ENCODE data around the gene TUBA1A.
"Not testable (repeated sequence)": the region's sequence is repeated elsewhere in the genome, so short reads cannot be mapped to it uniquely, and the experiment has no call there.

TUBA1A gene

GRCh38 chr12:49188916-49189367 is at the start of gene TUBA1A:
Gene TUBA1A (minus strand): TSS chr12:49189080. CDS start chr12:49188979, 101 bp downstream.
- peak; percentile 69 to 82 for DNase-seq (ENCODE audit: low read depth in 2 of 2)

GRCh38 chr12:49236423-49236822 is 47.5 kb upstream of the TUBA1A start:
- DNase-seq (ENCODE audit: low read depth in 2 of 2), result no peak

- DNase-seq (ENCODE audit: low read depth in 2 of 2), result no peak
These were observed 45.1 kb upstream of the TUBA1A start for GRCh38 chr12:49233842-49234526.

- no peak for DNase-seq (ENCODE audit: low read depth in 2 of 2)
These were observed 44.3 kb upstream of the TUBA1A start for GRCh38 chr12:49232940-49233841.

- no peak for DNase-seq (ENCODE audit: low read depth in 2 of 2)
These were observed 43.2 kb upstream of the TUBA1A start for GRCh38 chr12:49231878-49232655.

GRCh38 chr12:49230805-49231194 is 41.9 kb upstream of the TUBA1A start:
- no peak for DNase-seq (ENCODE audit: low read depth in 2 of 2)

- DNase-seq (ENCODE audit: low read depth in 2 of 2), result no peak
These were observed 41.4 kb upstream of the TUBA1A start for GRCh38 chr12:49230176-49230804.

- no peak for DNase-seq (ENCODE audit: low read depth in 2 of 2)
These were observed 39.8 kb upstream of the TUBA1A start for GRCh38 chr12:49228653-49229052.

GRCh38 chr12:49227713-49228112 is 38.8 kb upstream of the TUBA1A start:
- no peak for DNase-seq (ENCODE audit: low read depth in 2 of 2)

- DNase-seq (ENCODE audit: low read depth in 2 of 2), result no peak
These were observed 36.8 kb upstream of the TUBA1A start for GRCh38 chr12:49225576-49226166.

GRCh38 chr12:49223590-49224369 is 34.9 kb upstream of the TUBA1A start:
- DNase-seq (ENCODE audit: low read depth in 2 of 2), result no peak

GRCh38 chr12:49223122-49223521 is 34.2 kb upstream of the TUBA1A start:
- no peak for DNase-seq (ENCODE audit: low read depth in 2 of 2)

GRCh38 chr12:49220972-49221371 is 32.1 kb upstream of the TUBA1A start:
- no peak for DNase-seq (ENCODE audit: low read depth in 2 of 2)

- DNase-seq (ENCODE audit: low read depth in 2 of 2), result no peak
These were observed 30.6 kb upstream of the TUBA1A start for GRCh38 chr12:49219417-49220026.

- no peak for DNase-seq (ENCODE audit: low read depth in 2 of 2)
These were observed 23.7 kb upstream of the TUBA1A start for GRCh38 chr12:49212572-49212971.

- DNase-seq (ENCODE audit: low read depth in 2 of 2), result not testable (repeated sequence)
These were observed 21.8 kb upstream of the TUBA1A start for GRCh38 chr12:49210703-49211102.

GRCh38 chr12:49208676-49209075 is 19.8 kb upstream of the TUBA1A start:
- no peak for DNase-seq (ENCODE audit: low read depth in 2 of 2)

GRCh38 chr12:49208146-49208545 is 19.3 kb upstream of the TUBA1A start:
- DNase-seq (ENCODE audit: low read depth in 2 of 2), result no peak

GRCh38 chr12:49206389-49206788 is 17.5 kb upstream of the TUBA1A start:
- no peak for DNase-seq (ENCODE audit: low read depth in 2 of 2)
